Choroid plexus epithelial cell (primary cell): ENCODE results near the gene TNPO2.

Source experiments
- DNase-seq: peaks from one replicate; pipeline ENCODE4 v3.0.0-alpha.2; 2010; ENCODE audit warnings: low read depth
- H3K4me3 ChIP-seq: 2 replicates; pipeline ENCODE4 v1.5.1; 2011; ENCODE audit warnings: low read depth, mild to moderate bottlenecking, control low read depth, low read length, moderate library complexity
- CTCF ChIP-seq: conservative IDR thresholded peaks from 2 replicates; pipeline ENCODE4 v1.5.1; 2011; ENCODE audit warnings: low read depth, mild to moderate bottlenecking, control low read depth, inconsistent platforms, low read length, moderate library complexity

The TNPO2 gene

DNA sequence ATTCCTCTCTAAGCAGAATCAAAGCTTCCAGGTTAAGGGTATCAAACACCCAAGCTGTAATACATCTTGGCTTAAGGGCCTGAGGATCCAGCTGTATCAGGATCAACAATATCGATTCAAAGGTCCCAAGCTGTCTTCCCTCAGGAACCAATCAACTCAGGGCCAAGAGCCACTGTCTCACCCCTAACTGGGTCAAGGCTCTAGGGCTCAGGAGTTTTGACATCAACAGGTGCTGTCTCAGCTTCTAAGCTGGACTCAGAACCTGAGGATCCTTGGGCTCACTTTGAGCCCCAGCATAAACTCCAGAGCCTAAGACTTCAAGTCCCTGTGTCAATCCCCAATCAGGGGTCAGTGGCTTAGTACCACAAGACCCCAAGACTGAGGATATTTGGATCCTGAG, 28.2 kb downstream of the TNPO2 start:
- peak overlapping the region; percentile 93 for H3K4me3 ChIP-seq
- no peak for TF ChIP-seq CTCF
- DNase-seq, result no peak

GRCh38 chr19:12695096-12695495, 28.6 kb downstream of the TNPO2 start:
- DNase-seq, result no peak
- TF ChIP-seq CTCF, result no peak
- no peak overlapping the region for H3K4me3 ChIP-seq

DNA sequence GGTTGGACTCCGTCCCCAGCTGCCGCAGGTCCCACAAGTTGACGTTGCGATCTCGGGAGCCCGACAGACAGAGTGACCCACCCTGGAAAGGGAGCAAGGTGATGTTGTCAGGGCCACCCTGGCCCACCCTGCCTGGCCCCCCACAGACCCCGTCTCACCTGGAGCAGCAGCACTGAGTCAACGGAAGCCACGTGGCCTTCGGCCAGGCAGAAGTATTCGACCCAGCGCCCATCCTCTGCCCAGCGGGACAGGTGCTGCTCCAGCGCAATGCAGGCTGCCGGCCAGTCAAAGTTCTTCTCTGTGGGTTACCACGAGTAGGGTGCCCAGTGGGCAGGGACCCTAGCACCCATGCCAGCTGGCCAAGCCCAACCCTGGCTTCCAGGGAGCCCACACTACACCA, 29.1 kb downstream of the TNPO2 start:
- H3K4me3 ChIP-seq, result no peak overlapping the region
- no peak for DNase-seq
- no peak for TF ChIP-seq CTCF

DNA sequence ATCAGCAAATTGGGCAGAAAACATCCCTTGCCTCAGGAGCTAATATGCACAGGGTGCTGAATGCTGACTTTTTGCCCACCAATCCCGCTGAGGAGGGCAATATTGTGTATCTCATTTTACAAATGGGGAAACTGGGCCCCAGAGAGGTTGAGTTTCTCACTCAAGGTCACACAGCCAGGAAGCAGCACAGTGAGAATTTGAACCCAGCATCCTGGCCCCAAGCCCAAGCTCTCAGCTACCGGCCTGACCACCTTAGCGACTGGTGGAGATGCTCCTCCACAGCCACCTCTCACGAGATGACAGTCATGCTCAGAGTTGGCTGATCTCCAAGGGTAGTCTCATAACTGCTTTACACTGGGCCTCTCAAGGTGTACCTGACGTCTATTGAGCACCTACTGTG, 30.8 kb downstream of the TNPO2 start:
- H3K4me3 ChIP-seq, result no peak overlapping the region
- DNase-seq, result no peak
- TF ChIP-seq CTCF, result no peak

DNA sequence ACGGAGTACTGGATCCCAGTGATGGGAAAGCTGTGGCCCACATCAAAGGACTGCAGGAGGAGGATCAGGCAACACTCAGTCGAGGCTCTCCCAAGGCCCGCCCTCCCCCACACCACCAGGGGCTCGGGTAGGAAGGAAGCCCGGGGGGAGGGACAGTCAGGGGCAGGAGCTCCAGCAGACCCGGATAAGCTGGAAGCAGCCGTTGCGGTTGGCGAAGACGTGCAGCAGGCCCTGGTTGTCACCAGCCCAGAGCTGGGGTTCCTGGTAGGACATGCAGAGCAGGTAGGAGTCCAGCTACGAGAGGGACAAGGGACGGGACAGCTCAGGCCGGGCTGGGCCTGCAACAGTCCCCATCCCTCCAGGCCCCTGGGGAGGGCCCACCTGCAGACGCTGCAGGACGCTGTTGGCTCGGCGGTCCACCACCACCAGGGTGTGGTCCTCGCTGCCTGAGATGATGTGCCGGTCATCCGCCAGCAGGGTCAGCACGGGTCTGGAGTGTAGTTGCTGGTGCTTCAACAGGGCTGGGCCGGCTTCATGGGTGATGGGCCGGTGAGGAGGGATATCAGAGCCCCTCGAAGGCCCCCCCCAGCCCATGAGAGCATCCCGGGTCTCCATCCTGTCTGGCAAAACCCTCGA, 34.0 kb downstream of the TNPO2 start:
- no peak for TF ChIP-seq CTCF
- H3K4me3 ChIP-seq, result no peak overlapping the region
- DNase-seq, result no peak

DNA sequence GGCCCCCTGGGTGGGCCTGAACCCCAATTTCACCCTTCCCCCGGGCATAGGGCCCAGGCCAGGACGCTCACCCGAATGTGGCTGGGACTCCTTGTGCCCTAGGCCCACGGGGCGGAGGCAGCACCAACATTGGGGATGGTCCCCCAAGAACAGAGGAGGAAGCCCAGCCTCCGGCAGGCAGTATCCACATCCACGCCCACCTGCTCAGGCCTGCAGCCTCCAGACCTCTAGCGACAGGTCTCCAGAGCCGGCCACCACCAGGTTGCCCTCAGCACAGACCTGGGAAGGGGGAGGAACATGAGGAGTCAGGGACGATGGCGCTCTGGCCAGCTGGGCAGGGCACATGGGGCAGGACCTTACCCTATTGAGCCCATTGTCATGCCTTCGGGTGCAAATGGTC, 34.7 kb downstream of the TNPO2 start:
- no peak overlapping the region for H3K4me3 ChIP-seq
- no peak for DNase-seq
- no peak for TF ChIP-seq CTCF

GRCh38 chr19:12687496-12688196, 36.1 kb downstream of the TNPO2 start, which contains the start of gene GNG14:
Gene GNG14 (plus strand): TSS chr19:12687998. CDS start chr19:12688049, 51 bp downstream.
- no peak within 1 kb of the TSS for H3K4me3 ChIP-seq
- no peak for TF ChIP-seq CTCF
- no peak for DNase-seq
